ENCODE measurements around the gene HYAL3.

DNA sequence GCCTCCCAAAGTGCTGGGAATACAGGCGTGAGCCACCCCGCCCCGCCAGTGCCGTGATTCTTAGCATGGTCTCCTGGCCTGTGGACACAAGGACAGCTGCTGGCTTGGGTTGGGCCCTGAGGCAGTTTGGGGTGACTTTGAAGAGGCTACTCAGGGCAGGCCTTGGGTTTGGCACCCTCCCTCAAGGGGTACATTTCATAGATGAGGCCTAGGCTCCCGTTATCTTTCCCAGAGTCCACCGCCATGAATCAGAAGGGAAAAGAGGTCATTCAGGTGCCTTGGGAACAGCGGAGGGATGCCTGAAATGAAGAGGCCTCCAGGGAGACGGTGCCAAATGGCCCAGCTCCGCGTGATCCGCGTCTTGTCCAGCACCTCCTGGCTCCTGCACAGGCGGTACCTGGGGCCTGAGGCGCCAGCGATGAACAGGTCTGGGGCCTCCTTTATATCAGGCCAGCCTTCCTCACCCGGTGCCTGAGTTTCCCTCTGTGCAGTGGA, 53.9 kb downstream of the HYAL3 start:
- no peak for TF ChIP-seq CTCF (IDR thresholded peaks at IDR 0.05)
- no peak for TF ChIP-seq POLR2A (IDR thresholded peaks at IDR 0.05)
- TF ChIP-seq POLR2AphosphoS5 (IDR thresholded peaks at IDR 0.05), result no peak
- TF ChIP-seq EP300 (IDR thresholded peaks at IDR 0.05), result no peak

Data from sigmoid colon (tissue), 4 donors.